Spleen (tissue), 11 donors: ENCODE data around the gene RNF7. TPM values are rescaled to one million over a fixed set of nuclear protein-coding genes. Genes with fewer than 3 reads are reported as not detected.

Experiments used
- DNase-seq: peaks from one replicate; pipeline ENCODE4 v3.0.0-alpha.2; 2020
- H3K27ac ChIP-seq, 8 donors: fragments of 200-600 bp; sonication (generic) in 7 of 8; 1 replicate in 4 of 8; 2 replicates in 4 of 8; pipeline versions ENCODE4 v1.5.0 to v1.8.0; 2016 to 2021; ENCODE audit warnings: inconsistent platforms in 4 of 8, mild to moderate bottlenecking in 4 of 8, moderate library complexity in 1 of 8
- H3K27me3 ChIP-seq, 7 donors: fragments of 200-600 bp; sonication (generic) in 6 of 7; replicated peaks in 1 of 7; 1 replicate in 4 of 7; 2 replicates in 3 of 7; pipeline versions ENCODE4 v1.5.0 to v1.8.0; 2016 to 2021; ENCODE audit warnings: inconsistent platforms in 3 of 7, mild to moderate bottlenecking in 1 of 7
- H3K36me3 ChIP-seq, 6 donors: fragments of 200-600 bp; sonication (generic) in 5 of 6; 1 replicate in 4 of 6; 2 replicates in 2 of 6; pipeline versions ENCODE4 v1.5.0 to v1.8.0; 2016 to 2021; ENCODE audit warnings: inconsistent platforms in 2 of 6
- H3K4me1 ChIP-seq, 6 donors: fragments of 200-600 bp; sonication (generic) in 5 of 6; 1 replicate in 3 of 6; 2 replicates in 3 of 6; pipeline versions ENCODE4 v1.5.0 to v1.8.0; 2016 to 2021; ENCODE audit warnings: inconsistent platforms in 3 of 6
- H3K4me3 ChIP-seq, 8 donors: fragments of 200-600 bp; sonication (generic) in 7 of 8; 1 replicate in 4 of 8; 2 replicates in 4 of 8; pipeline versions ENCODE4 v1.5.0 to v1.8.0; 2016 to 2021; ENCODE audit warnings: inconsistent platforms in 4 of 8, mild to moderate bottlenecking in 4 of 8, moderate library complexity in 2 of 8
- H3K9me3 ChIP-seq, 8 donors: fragments of 200-600 bp; sonication (generic) in 7 of 8; 1 replicate in 4 of 8; 2 replicates in 4 of 8; pipeline versions ENCODE4 v1.5.0 to v1.8.0; 2016 to 2021; ENCODE audit warnings: inconsistent platforms in 4 of 8
- CTCF ChIP-seq, 11 experiments: fragments of 200-600 bp in 7 of 11; fragments of 450-650 bp in 4 of 11; sonication (generic) in 4 of 11; IDR thresholded peaks in 8 of 11; conservative IDR thresholded peaks in 3 of 11; 1 replicate in 7 of 11; 2 replicates in 4 of 11; pipeline versions ENCODE4 v1.4.0 to v1.8.0; 2016 to 2021; ENCODE audit warnings: antibody characterized with exemption in 11 of 11, inconsistent platforms in 4 of 11, mild to moderate bottlenecking in 1 of 11
- POLR2A ChIP-seq, 3 donors: fragments of 450-650 bp; IDR thresholded peaks; one replicate each; pipeline ENCODE4 v1.5.1; 2017; ENCODE audit warnings: antibody characterized with exemption in 3 of 3, mild to moderate bottlenecking in 1 of 3
- POLR2AphosphoS5 ChIP-seq, 3 donors: sonication (generic); formaldehyde crosslinking; IDR thresholded peaks; one replicate each; pipeline ENCODE4 v1.5.1; 2017; ENCODE audit warnings: antibody characterized with exemption in 3 of 3
- WGBS, 5 donors: extraction: QIAGEN DNeasy Blood & Tissue Kit in 3 of 5; methylation state at CpG; one replicate each; pipeline versions ENCODE4 v1.1.5 to v1.1.7; 2013 to 2018; 5-methylcytosine and 5-hydroxymethylcytosine counted together
- intact Hi-C: fragments of 100-400 bp; cut with DNase I; formaldehyde crosslinking; loops from one replicate; pipeline ENCODE4 v1.15.0; 2023; ENCODE audit warnings: low total_unique reads
- polyA plus RNA-seq, 3 donors: library from polyadenylated mRNA; stranded (reverse); fragments of 200-250 nt; gene quantifications; one replicate each; pipeline ENCODE4 v1.2.1, GENCODE V29; 2013
- total RNA-seq, 7 donors: library from RNA; depleted of rRNA in 3 of 7; stranded (reverse); fragments of >200 nt in 3 of 7; fragmentation: NEBNext Ultra II Directional in 4 of 7; extraction: Animal tissue kit (Norgen Biotek cat#: 25700) in 4 of 7; gene quantifications; one replicate each; pipeline versions ENCODE4 v1.1.0 to v1.2.1, GENCODE V29; 2016 to 2021
- donor health status: healthy with polysubstance abuse.
- donor health status: DM: no; HTN: no; CAD: no; lungs with moderate emphysema.
- donor health status: DM: no; HTN: no; CAD: no.
- donor health status: Bipolar disorder and iron deficiency.
- donor health status: healthy.
- donor health status: DM: no; HTN: no; CAD: no.
- donor health status: DM: yes; HTN: yes; CAD: no.

The RNF7 gene
- total and polyA plus RNA-seq, 10 donors = 42.5 to 117 (median 61.6) TPM

GRCh38 chr3:141789281-141789680, 51.2 kb downstream of the RNF7 start:
- 90 to 96% (median 92%) methylated on average over 7 of the region's 7 CpGs for WGBS, 5 donors
- no peak for DNase-seq

GRCh38 chr3:141790171-141790570, 52.1 kb downstream of the RNF7 start:
- H3K4me3 ChIP-seq = no peak overlapping the region
- no peak for TF ChIP-seq POLR2AphosphoS5 (IDR thresholded peaks at IDR 0.05)
- no peak for TF ChIP-seq POLR2A (IDR thresholded peaks at IDR 0.05)
- TF ChIP-seq CTCF (IDR thresholded peaks at IDR 0.05 in 8 of 11, conservative IDR thresholded peaks at IDR 0.05 in 3 of 11) = no peak
- H3K9me3 ChIP-seq = no peaks in the 10 kb centered on the region
- no peak for DNase-seq
- H3K4me1 ChIP-seq = peaks cover 0 to 12% (median 0%) of the 10 kb centered on the region in 6 donors
- WGBS, 5 donors = 92 to 98% (median 95%) methylated on average over 4 of the region's 4 CpGs
- no peaks in the 10 kb centered on the region for H3K27me3 ChIP-seq
- no peak overlapping the region for H3K27ac ChIP-seq
- H3K36me3 ChIP-seq = no peaks in the 10 kb centered on the region
- intact Hi-C loops = loop anchor here (10.0 kb wide), 1 partner anchor 85 kb away; the partner anchor contains the start of gene ATP1B3

More at GRCh38 chr3:141789281-141789680, 51.2 kb downstream of the RNF7 start:
- Histone ChIP-seq H3K9me3 (no peaks in the 10 kb centered on the region), H3K4me3 (no peak overlapping the region), H3K27ac (no peak overlapping the region), H3K36me3 (no peaks in the 10 kb centered on the region), H3K27me3 (no peaks in the 10 kb centered on the region), H3K4me1 (peaks cover 0 to 3% (median 0%) of the 10 kb centered on the region in 6 donors)
- TF ChIP-seq CTCF (IDR thresholded peaks at IDR 0.05 in 8 of 11, conservative IDR thresholded peaks at IDR 0.05 in 3 of 11) (no peak), POLR2AphosphoS5 (IDR thresholded peaks at IDR 0.05) (no peak), POLR2A (IDR thresholded peaks at IDR 0.05) (no peak)
- intact Hi-C loops = no loop called here

GRCh38 chr3:141792495-141792894, 54.4 kb downstream of the RNF7 start:
- 88 to 100% (median 100%) methylated on average over 1 of the region's 1 CpG for WGBS, 5 donors
- intact Hi-C loops = loop anchor here (10.0 kb wide), 1 partner anchor 82 kb away; the partner anchor contains the start of gene ATP1B3

More at GRCh38 chr3:141792495-141792894, 54.4 kb downstream of the RNF7 start:
- H3K4me1 ChIP-seq = peaks cover 11 to 35% (median 19%) of the 10 kb centered on the region in 6 donors
- no peak overlapping the region for H3K4me3 ChIP-seq
- no peaks in the 10 kb centered on the region for H3K36me3 ChIP-seq
- DNase-seq = no peak
- TF ChIP-seq CTCF (IDR thresholded peaks at IDR 0.05 in 8 of 11, conservative IDR thresholded peaks at IDR 0.05 in 3 of 11) = no peak
- TF ChIP-seq POLR2A (IDR thresholded peaks at IDR 0.05) = no peak
- no peak for TF ChIP-seq POLR2AphosphoS5 (IDR thresholded peaks at IDR 0.05)
- no peaks in the 10 kb centered on the region for H3K9me3 ChIP-seq
- H3K27me3 ChIP-seq = no peaks in the 10 kb centered on the region
- no peak overlapping the region for H3K27ac ChIP-seq
